ENCODE data around the gene XPR1. TPM values are rescaled to one million over a fixed set of nuclear protein-coding genes. Genes with fewer than 3 reads are reported as not detected.
"Not testable (repeated sequence)": the region's sequence is repeated elsewhere in the genome, so short reads cannot be mapped to it uniquely, and the experiment has no call there.

The XPR1 gene
- total and polyA plus RNA-seq, 2 donors: 9.5 to 10.3 TPM

GRCh38 chr1:180854456-180854855 is 222.6 kb downstream of the XPR1 start:
- Histone ChIP-seq H3K4me3 (ENCODE audit: low read length in 2 of 2) (no peak overlapping the region), H3K4me1 (ENCODE audit: control insufficient read depth in 2 of 2, insufficient read depth in 2 of 2, low read length in 2 of 2) (no peaks in the 10 kb centered on the region), H3K27ac (ENCODE audit: low read depth in 1 of 2, low read length in 1 of 2) (no peak overlapping the region), H3K36me3 (ENCODE audit: control insufficient read depth in 2 of 2, insufficient read depth in 2 of 2, low read length in 1 of 2) (no peaks in the 10 kb centered on the region), H3K9me3 (ENCODE audit: control insufficient read depth in 2 of 2, insufficient read depth in 1 of 2, low read length in 1 of 2) (no peaks in the 10 kb centered on the region), H3K27me3 (ENCODE audit: control insufficient read depth in 2 of 2, insufficient read depth in 1 of 2, low read length in 1 of 2) (no peaks in the 10 kb centered on the region)
- no peak for DNase-seq (ENCODE audit: low read depth in 6 of 9, low spot score in 9 of 9)
- 52% methylated on average over 5 of the region's 5 CpGs for WGBS

GRCh38 chr1:180857947-180858725 is 226.3 kb downstream of the XPR1 start:
- H3K27ac ChIP-seq (ENCODE audit: low read depth in 1 of 2, low read length in 1 of 2); H3K36me3 ChIP-seq (ENCODE audit: control insufficient read depth in 2 of 2, insufficient read depth in 2 of 2, low read length in 1 of 2); H3K4me3 ChIP-seq (ENCODE audit: low read length in 2 of 2); H3K27me3 ChIP-seq (ENCODE audit: control insufficient read depth in 2 of 2, insufficient read depth in 1 of 2, low read length in 1 of 2); H3K9me3 ChIP-seq (ENCODE audit: control insufficient read depth in 2 of 2, insufficient read depth in 1 of 2, low read length in 1 of 2); DNase-seq (ENCODE audit: low read depth in 6 of 9, low spot score in 9 of 9); H3K4me1 ChIP-seq (ENCODE audit: control insufficient read depth in 2 of 2, insufficient read depth in 2 of 2, low read length in 2 of 2): not testable (repeated sequence)
- 89% methylated on average over 7 of the region's 7 CpGs for WGBS

- no peak for DNase-seq (ENCODE audit: low read depth in 6 of 9, low spot score in 9 of 9)
- Histone ChIP-seq H3K27me3 (ENCODE audit: control insufficient read depth in 2 of 2, insufficient read depth in 1 of 2, low read length in 1 of 2) (no peaks in the 10 kb centered on the region), H3K4me1 (ENCODE audit: control insufficient read depth in 2 of 2, insufficient read depth in 2 of 2, low read length in 2 of 2) (no peaks in the 10 kb centered on the region), H3K36me3 (ENCODE audit: control insufficient read depth in 2 of 2, insufficient read depth in 2 of 2, low read length in 1 of 2) (peaks cover 0 to 2% of the 10 kb centered on the region in 2 donors), H3K27ac (ENCODE audit: low read depth in 1 of 2, low read length in 1 of 2) (no peak overlapping the region), H3K4me3 (ENCODE audit: low read length in 2 of 2) (no peak overlapping the region), H3K9me3 (ENCODE audit: control insufficient read depth in 2 of 2, insufficient read depth in 1 of 2, low read length in 1 of 2) (no peaks in the 10 kb centered on the region)
- WGBS: 99% methylated on average over 1 of the region's 1 CpG
These were observed 227.5 kb downstream of the XPR1 start for GRCh38 chr1:180859306-180859705.

- H3K36me3 ChIP-seq (ENCODE audit: control insufficient read depth in 2 of 2, insufficient read depth in 2 of 2, low read length in 1 of 2): peaks cover 0 to 2% of the 10 kb centered on the region in 2 donors
- no peaks in the 10 kb centered on the region for H3K9me3 ChIP-seq (ENCODE audit: control insufficient read depth in 2 of 2, insufficient read depth in 1 of 2, low read length in 1 of 2)
- no peaks in the 10 kb centered on the region for H3K27me3 ChIP-seq (ENCODE audit: control insufficient read depth in 2 of 2, insufficient read depth in 1 of 2, low read length in 1 of 2)
- H3K4me3 ChIP-seq (ENCODE audit: low read length in 2 of 2): no peak overlapping the region
- no peak for DNase-seq (ENCODE audit: low read depth in 6 of 9, low spot score in 9 of 9)
- no peaks in the 10 kb centered on the region for H3K4me1 ChIP-seq (ENCODE audit: control insufficient read depth in 2 of 2, insufficient read depth in 2 of 2, low read length in 2 of 2)
- no peak overlapping the region for H3K27ac ChIP-seq (ENCODE audit: low read depth in 1 of 2, low read length in 1 of 2)
- WGBS: 97% methylated on average over 2 of the region's 2 CpGs
These were observed 228.7 kb downstream of the XPR1 start for GRCh38 chr1:180860535-180860934.

DNA sequence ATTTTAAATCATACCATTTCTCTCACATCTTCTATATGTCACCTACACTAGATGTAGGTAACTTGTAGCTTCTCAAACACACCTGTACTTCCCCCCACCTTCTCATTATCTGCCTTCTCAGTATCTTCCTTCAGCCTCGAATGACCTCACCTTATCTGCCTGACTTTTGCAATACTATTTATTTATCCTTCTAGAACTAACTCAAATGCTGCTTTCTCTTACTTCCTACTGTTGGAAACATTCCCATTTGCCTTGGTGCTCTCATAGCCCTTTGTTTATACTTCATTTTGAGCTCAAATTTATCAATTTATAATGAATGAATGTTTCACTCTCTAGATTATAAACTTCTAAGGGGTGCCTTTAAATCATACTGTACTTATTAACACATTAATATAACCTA is 230.5 kb downstream of the XPR1 start:
- no peak overlapping the region for H3K4me3 ChIP-seq (ENCODE audit: low read length in 2 of 2)
- H3K27ac ChIP-seq (ENCODE audit: low read depth in 1 of 2, low read length in 1 of 2): no peak overlapping the region
- no peak for DNase-seq (ENCODE audit: low read depth in 6 of 9, low spot score in 9 of 9)
- no peaks in the 10 kb centered on the region for H3K9me3 ChIP-seq (ENCODE audit: control insufficient read depth in 2 of 2, insufficient read depth in 1 of 2, low read length in 1 of 2)
- 98% methylated on average over 1 of the region's 1 CpG for WGBS
- H3K4me1 ChIP-seq (ENCODE audit: control insufficient read depth in 2 of 2, insufficient read depth in 2 of 2, low read length in 2 of 2): no peaks in the 10 kb centered on the region
- no peaks in the 10 kb centered on the region for H3K27me3 ChIP-seq (ENCODE audit: control insufficient read depth in 2 of 2, insufficient read depth in 1 of 2, low read length in 1 of 2)
- H3K36me3 ChIP-seq (ENCODE audit: control insufficient read depth in 2 of 2, insufficient read depth in 2 of 2, low read length in 1 of 2): peaks cover 0 to 2% of the 10 kb centered on the region in 2 donors

- WGBS: 56% methylated on average over 6 of the region's 6 CpGs
- DNase-seq (ENCODE audit: low read depth in 6 of 9, low spot score in 9 of 9): peak in 8 of 9 donors; percentile 21 to 67 (median 55)
- Histone ChIP-seq H3K27me3 (ENCODE audit: control insufficient read depth in 2 of 2, insufficient read depth in 1 of 2, low read length in 1 of 2) (no peaks in the 10 kb centered on the region), H3K27ac (ENCODE audit: low read depth in 1 of 2, low read length in 1 of 2) (no peak overlapping the region), H3K4me1 (ENCODE audit: control insufficient read depth in 2 of 2, insufficient read depth in 2 of 2, low read length in 2 of 2) (no peaks in the 10 kb centered on the region), H3K9me3 (ENCODE audit: control insufficient read depth in 2 of 2, insufficient read depth in 1 of 2, low read length in 1 of 2) (no peaks in the 10 kb centered on the region), H3K36me3 (ENCODE audit: control insufficient read depth in 2 of 2, insufficient read depth in 2 of 2, low read length in 1 of 2) (peaks cover 0 to 2% of the 10 kb centered on the region in 2 donors), H3K4me3 (ENCODE audit: low read length in 2 of 2) (no peak overlapping the region)
These were observed 231.4 kb downstream of the XPR1 start for GRCh38 chr1:180863158-180863775.

- no peak overlapping the region for H3K4me3 ChIP-seq (ENCODE audit: low read length in 2 of 2)
- H3K9me3 ChIP-seq (ENCODE audit: control insufficient read depth in 2 of 2, insufficient read depth in 1 of 2, low read length in 1 of 2): no peaks in the 10 kb centered on the region
- peak in 8 of 9 donors; percentile 21 to 69 (median 37) for DNase-seq (ENCODE audit: low read depth in 6 of 9, low spot score in 9 of 9)
- no peaks in the 10 kb centered on the region for H3K27me3 ChIP-seq (ENCODE audit: control insufficient read depth in 2 of 2, insufficient read depth in 1 of 2, low read length in 1 of 2)
- H3K27ac ChIP-seq (ENCODE audit: low read depth in 1 of 2, low read length in 1 of 2): no peak overlapping the region
- no peaks in the 10 kb centered on the region for H3K36me3 ChIP-seq (ENCODE audit: control insufficient read depth in 2 of 2, insufficient read depth in 2 of 2, low read length in 1 of 2)
- H3K4me1 ChIP-seq (ENCODE audit: control insufficient read depth in 2 of 2, insufficient read depth in 2 of 2, low read length in 2 of 2): peaks cover 2 to 11% of the 10 kb centered on the region in 2 donors
- 78% methylated on average over 6 of the region's 6 CpGs for WGBS
These were observed 250.1 kb downstream of the XPR1 start for GRCh38 chr1:180881806-180882509.

DNA sequence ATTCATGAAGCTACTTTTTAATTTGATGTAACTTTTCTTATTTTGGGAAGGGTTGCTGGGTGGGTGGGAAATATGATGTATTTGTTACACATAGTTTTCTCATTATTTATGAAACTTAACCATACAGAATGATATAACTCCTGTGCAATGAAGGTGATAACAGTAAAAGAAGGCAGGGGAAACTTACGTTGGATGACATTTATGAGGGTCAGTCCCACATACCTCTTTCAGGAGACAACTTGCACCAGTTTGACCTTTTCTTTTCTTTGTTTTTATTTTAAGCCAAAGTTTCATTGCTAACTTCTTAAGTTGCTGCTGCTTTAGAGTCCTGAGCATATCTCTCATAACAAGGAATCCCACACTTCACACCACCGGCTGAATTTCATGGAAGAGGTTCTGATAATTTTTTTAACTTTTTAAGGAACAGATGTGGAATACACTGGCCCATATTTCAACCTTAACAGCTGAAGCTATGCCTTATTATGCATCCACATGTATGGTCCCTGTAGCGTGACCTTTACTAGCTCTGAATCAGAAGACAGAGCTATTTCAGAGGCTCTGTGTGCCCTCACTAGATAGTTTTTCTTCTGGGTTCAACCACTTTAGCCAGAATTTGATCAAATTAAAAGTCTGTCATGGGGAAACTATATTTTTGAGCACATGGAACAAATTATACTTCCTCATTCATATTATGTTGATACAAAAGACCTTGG is 252.9 kb downstream of the XPR1 start:
- no peak overlapping the region for H3K4me3 ChIP-seq (ENCODE audit: low read length in 2 of 2)
- H3K27me3 ChIP-seq (ENCODE audit: control insufficient read depth in 2 of 2, insufficient read depth in 1 of 2, low read length in 1 of 2): no peaks in the 10 kb centered on the region
- DNase-seq (ENCODE audit: low read depth in 6 of 9, low spot score in 9 of 9): no peak
- H3K9me3 ChIP-seq (ENCODE audit: control insufficient read depth in 2 of 2, insufficient read depth in 1 of 2, low read length in 1 of 2): no peaks in the 10 kb centered on the region
- 96% methylated on average over 3 of the region's 3 CpGs for WGBS
- no peaks in the 10 kb centered on the region for H3K36me3 ChIP-seq (ENCODE audit: control insufficient read depth in 2 of 2, insufficient read depth in 2 of 2, low read length in 1 of 2)
- no peak overlapping the region for H3K27ac ChIP-seq (ENCODE audit: low read depth in 1 of 2, low read length in 1 of 2)
- peaks cover 2 to 11% of the 10 kb centered on the region in 2 donors for H3K4me1 ChIP-seq (ENCODE audit: control insufficient read depth in 2 of 2, insufficient read depth in 2 of 2, low read length in 2 of 2)
